Measurements from ENCODE around the gene SCIN. TPM values are rescaled to one million over a fixed set of nuclear protein-coding genes. Genes with fewer than 3 reads are reported as not detected.

SCIN gene
- total and polyA plus RNA-seq, 4 donors = 4.5 to 24.7 (median 11.4) TPM

DNA sequence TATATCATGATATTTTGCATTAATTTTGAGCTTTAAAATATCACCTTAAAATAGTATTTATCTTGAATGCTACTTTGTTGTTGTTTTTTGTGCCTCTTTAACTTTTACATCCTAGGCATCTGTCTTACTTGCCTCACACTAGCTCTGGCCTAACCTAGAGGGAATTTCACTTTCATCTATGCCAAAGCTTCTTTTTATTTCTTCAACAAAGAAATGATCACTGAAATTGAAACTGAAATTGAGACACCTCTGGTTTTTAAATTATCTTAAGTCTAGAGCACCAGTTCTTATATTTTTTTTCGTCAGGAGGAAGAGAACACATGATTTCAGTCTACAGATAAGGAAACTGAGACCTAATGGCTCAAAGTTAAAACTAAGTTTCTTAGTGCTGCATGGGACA, 3.5 kb upstream of the SCIN start:
- 56 to 59% methylated on average over 1 of the region's 1 CpG for WGBS, 2 donors
- TF ChIP-seq, protein P1, sequence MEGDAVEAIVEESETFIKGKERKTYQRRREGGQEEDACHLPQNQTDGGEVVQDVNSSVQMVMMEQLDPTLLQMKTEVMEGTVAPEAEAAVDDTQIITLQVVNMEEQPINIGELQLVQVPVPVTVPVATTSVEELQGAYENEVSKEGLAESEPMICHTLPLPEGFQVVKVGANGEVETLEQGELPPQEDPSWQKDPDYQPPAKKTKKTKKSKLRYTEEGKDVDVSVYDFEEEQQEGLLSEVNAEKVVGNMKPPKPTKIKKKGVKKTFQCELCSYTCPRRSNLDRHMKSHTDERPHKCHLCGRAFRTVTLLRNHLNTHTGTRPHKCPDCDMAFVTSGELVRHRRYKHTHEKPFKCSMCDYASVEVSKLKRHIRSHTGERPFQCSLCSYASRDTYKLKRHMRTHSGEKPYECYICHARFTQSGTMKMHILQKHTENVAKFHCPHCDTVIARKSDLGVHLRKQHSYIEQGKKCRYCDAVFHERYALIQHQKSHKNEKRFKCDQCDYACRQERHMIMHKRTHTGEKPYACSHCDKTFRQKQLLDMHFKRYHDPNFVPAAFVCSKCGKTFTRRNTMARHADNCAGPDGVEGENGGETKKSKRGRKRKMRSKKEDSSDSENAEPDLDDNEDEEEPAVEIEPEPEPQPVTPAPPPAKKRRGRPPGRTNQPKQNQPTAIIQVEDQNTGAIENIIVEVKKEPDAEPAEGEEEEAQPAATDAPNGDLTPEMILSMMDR (IDR thresholded peaks at IDR 0.05; ENCODE audit: control extremely low read depth, extremely low read depth) = no peak

DNA sequence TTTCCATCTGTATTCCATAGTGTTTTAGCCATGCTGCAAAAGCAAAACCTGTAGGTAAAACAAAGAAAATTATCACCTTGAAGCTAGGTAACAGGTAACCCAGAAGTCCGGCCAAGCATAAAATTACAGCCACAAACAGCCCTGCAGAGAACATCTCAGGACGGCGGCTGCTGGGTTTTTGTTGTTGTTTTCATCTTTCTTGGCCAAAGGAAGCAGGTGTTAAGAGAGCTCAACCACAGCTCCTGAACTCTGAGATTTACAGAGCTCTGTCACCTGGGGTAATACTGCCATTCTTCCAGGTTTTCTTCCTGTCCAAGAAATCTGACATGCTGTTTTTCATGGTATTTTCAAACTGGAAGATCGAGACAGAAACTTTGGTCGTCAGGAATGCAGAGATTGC, 847 bp upstream of the SCIN start:
- Histone ChIP-seq H3K4me3 (no peak overlapping the region), H3K4me1 (ENCODE audit: control insufficient read depth in 5 of 5, insufficient read depth in 5 of 5, low read length in 5 of 5) (peaks cover 0 to 12% (median 0%) of the 10 kb centered on the region in 5 donors), H3K9me3 (ENCODE audit: control insufficient read depth in 4 of 4, insufficient read depth in 3 of 4, low read length in 3 of 4) (no peaks in the 10 kb centered on the region), H3K36me3 (ENCODE audit: control insufficient read depth in 4 of 4, insufficient read depth in 4 of 4, low read length in 4 of 4) (no peaks in the 10 kb centered on the region), H3K9ac (ENCODE audit: insufficient read depth in 1 of 2, low read length in 2 of 2) (no peak overlapping the region), H3K27ac (ENCODE audit: low read depth in 1 of 2, low read length in 1 of 2) (no peak overlapping the region), H3K27me3 (ENCODE audit: control insufficient read depth in 3 of 3, insufficient read depth in 3 of 3, low read length in 2 of 3) (peaks cover 0 to 31% (median 30%) of the 10 kb centered on the region in 3 donors)
- ATAC-seq (ENCODE audit: insufficient read depth, low FRiP score) (no peak), DNase-seq (no peak)
- WGBS, 2 donors = 24 to 32% methylated on average over 5 of the region's 5 CpGs
- TF ChIP-seq, protein P1 (IDR thresholded peaks at IDR 0.05; ENCODE audit: control extremely low read depth, extremely low read depth) = no peak

More for the DNA sequence above, 3.5 kb upstream of the SCIN start:
- DNase-seq = no peak
- H3K27me3 ChIP-seq (ENCODE audit: control insufficient read depth in 3 of 3, insufficient read depth in 3 of 3, low read length in 2 of 3) = peaks cover 0 to 27% (median 27%) of the 10 kb centered on the region in 3 donors
- no peak overlapping the region for H3K4me3 ChIP-seq
- no peaks in the 10 kb centered on the region for H3K36me3 ChIP-seq (ENCODE audit: control insufficient read depth in 4 of 4, insufficient read depth in 4 of 4, low read length in 4 of 4)
- no peak for ATAC-seq (ENCODE audit: insufficient read depth, low FRiP score)
- H3K9ac ChIP-seq (ENCODE audit: insufficient read depth in 1 of 2, low read length in 2 of 2) = no peak overlapping the region
- H3K27ac ChIP-seq (ENCODE audit: low read depth in 1 of 2, low read length in 1 of 2) = no peak overlapping the region
- peaks cover 0 to 12% (median 0%) of the 10 kb centered on the region in 5 donors for H3K4me1 ChIP-seq (ENCODE audit: control insufficient read depth in 5 of 5, insufficient read depth in 5 of 5, low read length in 5 of 5)
- no peaks in the 10 kb centered on the region for H3K9me3 ChIP-seq (ENCODE audit: control insufficient read depth in 4 of 4, insufficient read depth in 3 of 4, low read length in 3 of 4)

DNA sequence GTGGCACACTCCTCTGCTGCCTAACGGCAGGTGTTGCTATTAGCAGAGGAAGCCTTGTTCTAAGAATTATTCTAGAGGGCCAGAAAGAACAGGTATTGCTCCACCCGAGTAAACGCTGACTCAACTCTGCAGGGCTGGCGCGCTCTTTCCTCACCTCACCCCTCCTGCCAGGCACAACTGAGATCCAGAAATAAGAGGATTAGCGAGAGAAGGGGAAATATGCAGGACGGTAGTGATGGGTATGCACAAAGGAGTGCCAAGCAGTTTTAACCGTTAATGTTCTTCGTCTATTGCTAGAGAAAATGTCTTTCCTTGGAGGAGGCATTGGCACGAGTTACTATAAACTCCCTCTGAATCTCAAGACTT, 369 bp upstream of the SCIN start:
- no peaks in the 10 kb centered on the region for H3K9me3 ChIP-seq (ENCODE audit: control insufficient read depth in 4 of 4, insufficient read depth in 3 of 4, low read length in 3 of 4)
- peaks cover 0 to 12% (median 0%) of the 10 kb centered on the region in 5 donors for H3K4me1 ChIP-seq (ENCODE audit: control insufficient read depth in 5 of 5, insufficient read depth in 5 of 5, low read length in 5 of 5)
- TF ChIP-seq, protein P1 (IDR thresholded peaks at IDR 0.05; ENCODE audit: control extremely low read depth, extremely low read depth) = no peak
- H3K27ac ChIP-seq (ENCODE audit: low read depth in 1 of 2, low read length in 1 of 2) = peak overlapping the region in 1 of 2 donors; percentile 54
- peaks cover 0 to 31% (median 30%) of the 10 kb centered on the region in 3 donors for H3K27me3 ChIP-seq (ENCODE audit: control insufficient read depth in 3 of 3, insufficient read depth in 3 of 3, low read length in 2 of 3)
- peak; percentile 76 for ATAC-seq (ENCODE audit: insufficient read depth, low FRiP score)
- WGBS, 2 donors = 6% methylated on average over 10 of the region's 10 CpGs
- H3K36me3 ChIP-seq (ENCODE audit: control insufficient read depth in 4 of 4, insufficient read depth in 4 of 4, low read length in 4 of 4) = no peaks in the 10 kb centered on the region
- peak overlapping the region; percentile 17 for H3K4me3 ChIP-seq
- H3K9ac ChIP-seq (ENCODE audit: insufficient read depth in 1 of 2, low read length in 2 of 2) = no peak overlapping the region
- DNase-seq = peak in 1 of 3 donors; percentile 56

DNA sequence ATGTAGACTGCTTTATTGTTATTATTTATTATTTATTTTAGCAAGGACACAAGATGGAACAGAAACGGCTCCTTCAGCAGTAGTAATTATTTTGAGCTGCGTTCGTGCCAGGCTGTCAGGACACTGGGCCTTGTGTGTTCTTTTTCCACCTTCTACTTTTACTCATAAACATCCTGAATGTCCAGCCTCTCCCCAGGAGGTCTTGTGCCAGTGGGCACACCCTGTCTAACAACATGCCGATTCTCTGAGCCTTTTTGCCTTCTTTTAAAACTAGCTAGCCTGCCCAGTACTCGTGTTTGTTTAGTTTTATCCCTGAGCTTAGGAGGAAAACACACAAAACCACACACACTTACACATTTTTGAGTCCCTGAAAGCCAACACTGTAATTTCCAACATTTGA, 1.2 kb downstream of the SCIN start:
- 64 to 73% methylated on average over 5 of the region's 5 CpGs for WGBS, 2 donors
- TF ChIP-seq, protein P1 (IDR thresholded peaks at IDR 0.05; ENCODE audit: control extremely low read depth, extremely low read depth) = no peak
- Histone ChIP-seq H3K9ac (ENCODE audit: insufficient read depth in 1 of 2, low read length in 2 of 2) (no peak overlapping the region), H3K27ac (ENCODE audit: low read depth in 1 of 2, low read length in 1 of 2) (no peak overlapping the region), H3K4me1 (ENCODE audit: control insufficient read depth in 5 of 5, insufficient read depth in 5 of 5, low read length in 5 of 5) (peaks cover 0 to 12% (median 0%) of the 10 kb centered on the region in 5 donors), H3K9me3 (ENCODE audit: control insufficient read depth in 4 of 4, insufficient read depth in 3 of 4, low read length in 3 of 4) (no peaks in the 10 kb centered on the region), H3K27me3 (ENCODE audit: control insufficient read depth in 3 of 3, insufficient read depth in 3 of 3, low read length in 2 of 3) (peaks cover 0 to 34% (median 30%) of the 10 kb centered on the region in 3 donors), H3K4me3 (no peak overlapping the region), H3K36me3 (ENCODE audit: control insufficient read depth in 4 of 4, insufficient read depth in 4 of 4, low read length in 4 of 4) (no peaks in the 10 kb centered on the region)
- DNase-seq (no peak), ATAC-seq (ENCODE audit: insufficient read depth, low FRiP score) (no peak)

Data from lung (tissue), 12 donors.